PFSK-1 (cell line): Measurements from ENCODE around the gene CPVL.

Experiments used
- REST ChIP-seq, 2 experiments: IDR thresholded peaks; 2 replicates each; pipeline versions ENCODE4 v1.6.1 to v1.8.0; 2011 to 2012; ENCODE audit warnings: low read depth in 2 of 2, low read length in 2 of 2, control low read depth in 1 of 2, inconsistent platforms in 1 of 2, mild to moderate bottlenecking in 1 of 2, moderate library complexity in 1 of 2; ENCODE audit not compliant: insufficient read depth in 1 of 2
- SIN3A ChIP-seq: IDR thresholded peaks from 2 replicates; pipeline ENCODE4 v1.6.1; 2012; ENCODE audit warnings: mild to moderate bottlenecking, low read length, moderate library complexity, borderline replicate concordance; ENCODE audit not compliant: insufficient read depth
- TAF1 ChIP-seq: IDR thresholded peaks from 2 replicates; pipeline ENCODE4 v1.6.1; 2012; ENCODE audit warnings: low read length, control low read depth, borderline replicate concordance; ENCODE audit not compliant: insufficient read depth

- TF ChIP-seq TAF1, result no peak
- TF ChIP-seq REST (IDR thresholded peaks at IDR 0.05; ENCODE audit: insufficient read depth in 1 of 2, low read depth in 2 of 2, low read length in 2 of 2), result no peak
- TF ChIP-seq SIN3A, result no peak
These were observed 186.1 kb downstream of the CPVL start for GRCh38 chr7:28960071-28960840.
